CD14-positive monocyte (primary cell): ENCODE data around the gene SCUBE1. TPM values are rescaled to one million over a fixed set of nuclear protein-coding genes. Genes with fewer than 3 reads are reported as not detected.

Source experiments
- DNase-seq, 3 donors: peaks; one replicate each; pipeline ENCODE4 v3.0.0-alpha.2; 2011 to 2022
- H2AFZ ChIP-seq: 2 replicates; pipeline ENCODE4 v1.6.0; 2012; ENCODE audit warnings: mild to moderate bottlenecking, low read depth, low read length, inconsistent platforms; ENCODE audit not compliant: insufficient read depth, poor library complexity, severe bottlenecking
- H3K27ac ChIP-seq, 2 donors: 1 replicate in 1 of 2; 2 replicates in 1 of 2; pipeline ENCODE4 v1.5.1; 2012 to 2013; ENCODE audit warnings: low read length in 2 of 2, control low read depth in 1 of 2, inconsistent platforms in 1 of 2, low read depth in 1 of 2, mild to moderate bottlenecking in 1 of 2
- H3K27me3 ChIP-seq, 2 donors: one replicate each; pipeline versions ENCODE4 v1.6.0 to v1.6.1; 2011 to 2013; ENCODE audit warnings: low read length in 2 of 2; ENCODE audit not compliant: control insufficient read depth in 2 of 2, insufficient read depth in 2 of 2
- H3K36me3 ChIP-seq, 2 donors: replicated peaks in 1 of 2; 1 replicate in 1 of 2; 2 replicates in 1 of 2; pipeline versions ENCODE4 v1.5.1 to v1.6.1; 2012 to 2013; ENCODE audit warnings: low read length in 2 of 2, control low read depth in 1 of 2, inconsistent platforms in 1 of 2, mild to moderate bottlenecking in 1 of 2; ENCODE audit not compliant: insufficient read depth in 2 of 2, control insufficient read depth in 1 of 2
- H3K4me1 ChIP-seq, 2 donors: 1 replicate in 1 of 2; 2 replicates in 1 of 2; pipeline versions ENCODE4 v1.5.1 to v1.6.1; 2012 to 2013; ENCODE audit warnings: low read length in 2 of 2, control low read depth in 1 of 2, inconsistent platforms in 1 of 2, mild to moderate bottlenecking in 1 of 2, moderate library complexity in 1 of 2; ENCODE audit not compliant: insufficient read depth in 2 of 2, control insufficient read depth in 1 of 2
- H3K4me2 ChIP-seq: replicated peaks from 2 replicates; pipeline ENCODE3; 2012; ENCODE audit warnings: low read length, moderate library complexity, mild to moderate bottlenecking; ENCODE audit not compliant: poor library complexity, severe bottlenecking; ENCODE audit errors: extremely low read depth
- H3K4me3 ChIP-seq, 3 experiments: fragments of 200-600 bp in 1 of 3; sonication (generic) in 1 of 3; replicated peaks in 1 of 3; 1 replicate in 2 of 3; 2 replicates in 1 of 3; pipeline ENCODE4 v1.5.1; 2011 to 2013; ENCODE audit warnings: low read length in 3 of 3, mild to moderate bottlenecking in 3 of 3, control low read depth in 2 of 3, low read depth in 2 of 3, inconsistent platforms in 1 of 3, moderate library complexity in 1 of 3
- H3K79me2 ChIP-seq: 2 replicates; pipeline ENCODE4 v1.6.0; 2012; ENCODE audit warnings: mild to moderate bottlenecking, control low read depth, inconsistent platforms, low read length, moderate library complexity; ENCODE audit not compliant: insufficient read depth
- H3K9ac ChIP-seq: 2 replicates; pipeline ENCODE4 v1.6.0; 2017; ENCODE audit warnings: low read length, mild to moderate bottlenecking; ENCODE audit not compliant: insufficient read depth, poor library complexity, severe bottlenecking
- H3K9me3 ChIP-seq, 2 donors: replicated peaks in 1 of 2; 1 replicate in 1 of 2; 2 replicates in 1 of 2; pipeline versions ENCODE4 v1.5.1 to v1.6.1; 2012 to 2013; ENCODE audit warnings: low read length in 2 of 2, control low read depth in 1 of 2; ENCODE audit not compliant: control insufficient read depth in 1 of 2, insufficient read depth in 1 of 2
- H4K20me1 ChIP-seq: 2 replicates; pipeline ENCODE4 v1.6.0; 2012; ENCODE audit warnings: mild to moderate bottlenecking, low read length, control low read depth, moderate library complexity; ENCODE audit not compliant: insufficient read depth
- H3K27ac Mint-ChIP-seq, 7 donors: one replicate each; pipeline ENCODE4 v1.8.0; 2020; ENCODE audit warnings: mild to moderate bottlenecking in 7 of 7, mixed read lengths in 7 of 7, moderate library complexity in 6 of 7, inconsistent platforms in 2 of 7
- H3K27me3 Mint-ChIP-seq, 3 donors: one replicate each; pipeline ENCODE4 v1.8.0; 2021 to 2022; ENCODE audit warnings: low read depth in 3 of 3, mild to moderate bottlenecking in 3 of 3, mixed read lengths in 3 of 3, moderate library complexity in 3 of 3, inconsistent platforms in 1 of 3
- H3K36me3 Mint-ChIP-seq, 2 donors: one replicate each; pipeline ENCODE4 v1.8.0; 2020; ENCODE audit warnings: mixed read lengths in 2 of 2, inconsistent platforms in 1 of 2, mild to moderate bottlenecking in 1 of 2
- H3K4me1 Mint-ChIP-seq: one replicate; pipeline ENCODE4 v1.8.0; 2020; ENCODE audit warnings: mild to moderate bottlenecking, mixed read lengths
- H3K4me3 Mint-ChIP-seq, 2 donors: one replicate each; pipeline ENCODE4 v1.8.0; 2020; ENCODE audit warnings: mild to moderate bottlenecking in 2 of 2, mixed read lengths in 2 of 2, moderate library complexity in 1 of 2
- H3K9me3 Mint-ChIP-seq, 7 donors: one replicate each; pipeline ENCODE4 v1.8.0; 2020 to 2022; ENCODE audit warnings: mixed read lengths in 7 of 7, mild to moderate bottlenecking in 6 of 7, moderate library complexity in 6 of 7, inconsistent platforms in 2 of 7
- WGBS: methylation state at CpG from one replicate; pipeline ENCODE4 v1.1.5; 2013; ENCODE audit warnings: missing lambda C conversion rate; ENCODE audit not compliant: insufficient coverage; 5-methylcytosine and 5-hydroxymethylcytosine counted together
- intact Hi-C, 2 donors: fragments of 100-400 bp; cut with micrococcal nuclease; formaldehyde crosslinking; loops; one replicate each; pipeline versions ENCODE4 v1.15.0 to v1.15.1; 2023
- polyA plus RNA-seq, 3 donors: library from polyadenylated mRNA; depleted of rRNA in 1 of 3; unstranded in 2 of 3; stranded (reverse) in 1 of 3; fragments of 300-500 nt in 2 of 3; fragments of >200 nt in 1 of 3; fragmentation: Illumina TruSeq in 2 of 3; gene quantifications; 1 replicate in 2 of 3; 2 replicates in 1 of 3; pipeline ENCODE4 v1.2.3, GENCODE V29; 2012 to 2021
- TF ChIP-seq, protein P1 (sequence below): fragments of 200-600 bp; IDR thresholded peaks from one replicate; pipeline ENCODE4 v1.8.0; 2022; ENCODE audit warnings: antibody characterized with exemption, mild to moderate bottlenecking

SCUBE1 gene
- polyA plus RNA-seq, 3 donors: 0.20 to 0.32 (median 0.26) TPM

DNA sequence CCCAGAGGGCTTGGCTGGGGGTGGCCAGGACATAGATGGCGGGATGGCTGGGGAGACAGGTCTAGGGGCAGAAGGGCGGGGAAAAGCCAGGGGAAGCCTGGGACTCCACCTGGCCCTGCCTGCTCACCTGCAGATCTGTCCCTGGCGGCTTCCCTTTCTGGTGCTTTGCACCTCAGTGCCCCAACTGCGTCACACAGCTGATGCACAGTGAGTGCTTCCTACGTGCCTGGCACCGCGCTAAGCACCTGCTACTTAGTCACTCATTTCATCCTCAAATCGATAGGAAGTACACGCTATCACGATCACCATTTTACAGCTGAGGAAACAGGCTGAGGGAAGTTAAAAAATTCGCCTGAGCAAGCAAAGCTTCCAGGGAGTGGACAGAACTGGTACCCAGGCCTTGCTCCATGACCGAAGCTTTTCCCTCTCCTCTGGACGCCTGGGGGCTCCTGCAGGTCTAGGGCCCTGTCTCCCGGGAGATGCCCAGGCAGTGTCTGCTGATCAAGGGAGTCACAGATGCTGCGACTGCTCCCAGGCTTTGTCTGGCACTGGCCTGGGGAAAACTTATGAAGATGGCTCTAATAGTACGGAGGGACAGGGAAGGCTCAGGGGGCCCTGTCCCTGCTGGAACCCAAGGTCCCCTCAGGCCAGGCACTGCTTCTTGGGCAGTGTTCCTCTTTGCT lies 93.2 kb downstream of the SCUBE1 start:
- no peak overlapping the region for H3K4me2 ChIP-seq
- H3K4me1 ChIP-seq: no peaks in the 10 kb centered on the region
- no peaks in the 10 kb centered on the region for H3K36me3 Mint-ChIP-seq
- H3K27me3 Mint-ChIP-seq: peaks cover 2 to 9% (median 2%) of the 10 kb centered on the region in 3 donors
- H4K20me1 ChIP-seq: no peaks in the 10 kb centered on the region
- no peaks in the 10 kb centered on the region for H3K4me1 Mint-ChIP-seq
- no peaks in the 10 kb centered on the region for H3K36me3 ChIP-seq
- H2AFZ ChIP-seq: no peak overlapping the region
- no peak overlapping the region for H3K4me3 Mint-ChIP-seq
- 87% methylated on average over 9 of the region's 16 CpGs for WGBS
- no peak overlapping the region for H3K4me3 ChIP-seq
- DNase-seq: no peak
- intact Hi-C loops: no loop called here
- no peak overlapping the region for H3K27ac ChIP-seq
- no peak overlapping the region for H3K27ac Mint-ChIP-seq
- no peaks in the 10 kb centered on the region for H3K9me3 ChIP-seq
- H3K9ac ChIP-seq: no peak overlapping the region
- TF ChIP-seq, protein P1, sequence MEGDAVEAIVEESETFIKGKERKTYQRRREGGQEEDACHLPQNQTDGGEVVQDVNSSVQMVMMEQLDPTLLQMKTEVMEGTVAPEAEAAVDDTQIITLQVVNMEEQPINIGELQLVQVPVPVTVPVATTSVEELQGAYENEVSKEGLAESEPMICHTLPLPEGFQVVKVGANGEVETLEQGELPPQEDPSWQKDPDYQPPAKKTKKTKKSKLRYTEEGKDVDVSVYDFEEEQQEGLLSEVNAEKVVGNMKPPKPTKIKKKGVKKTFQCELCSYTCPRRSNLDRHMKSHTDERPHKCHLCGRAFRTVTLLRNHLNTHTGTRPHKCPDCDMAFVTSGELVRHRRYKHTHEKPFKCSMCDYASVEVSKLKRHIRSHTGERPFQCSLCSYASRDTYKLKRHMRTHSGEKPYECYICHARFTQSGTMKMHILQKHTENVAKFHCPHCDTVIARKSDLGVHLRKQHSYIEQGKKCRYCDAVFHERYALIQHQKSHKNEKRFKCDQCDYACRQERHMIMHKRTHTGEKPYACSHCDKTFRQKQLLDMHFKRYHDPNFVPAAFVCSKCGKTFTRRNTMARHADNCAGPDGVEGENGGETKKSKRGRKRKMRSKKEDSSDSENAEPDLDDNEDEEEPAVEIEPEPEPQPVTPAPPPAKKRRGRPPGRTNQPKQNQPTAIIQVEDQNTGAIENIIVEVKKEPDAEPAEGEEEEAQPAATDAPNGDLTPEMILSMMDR: no peak
- no peaks in the 10 kb centered on the region for H3K9me3 Mint-ChIP-seq
- no peaks in the 10 kb centered on the region for H3K79me2 ChIP-seq
- no peaks in the 10 kb centered on the region for H3K27me3 ChIP-seq

DNA sequence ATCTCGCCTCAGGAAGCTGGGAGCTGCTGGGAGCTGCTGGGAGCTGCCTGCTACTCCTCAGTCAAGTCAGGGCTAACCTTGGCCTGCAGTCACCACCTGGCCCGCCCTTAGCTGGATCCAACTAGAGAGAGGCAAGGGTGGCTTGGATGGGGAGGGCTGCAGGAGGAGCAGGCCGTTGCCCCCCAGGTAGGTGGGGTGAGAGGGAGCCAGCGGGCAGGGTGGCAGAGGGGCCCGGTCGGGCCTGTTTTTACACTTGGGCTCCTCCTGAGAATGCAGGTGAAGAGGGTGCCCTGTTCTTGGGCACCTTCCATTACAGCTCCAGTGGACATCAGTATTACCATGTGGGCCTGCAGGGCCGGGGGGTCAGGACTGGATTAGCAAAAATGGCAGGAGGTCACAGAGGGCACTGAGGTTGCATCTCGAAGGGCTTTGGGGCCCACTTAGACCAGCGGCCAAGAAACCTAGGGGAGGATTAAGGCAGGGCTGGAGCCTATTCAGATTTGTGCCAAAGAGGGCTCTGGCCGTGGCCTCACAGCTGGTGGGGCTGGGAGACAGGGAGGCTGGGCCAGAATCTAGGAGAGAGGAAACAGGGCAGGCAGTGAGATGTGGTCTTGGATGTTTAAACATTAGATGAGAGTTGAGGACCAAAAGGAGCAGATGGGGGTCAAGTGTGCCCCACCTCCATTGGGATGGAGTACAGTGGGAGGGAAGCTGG lies 95.5 kb downstream of the SCUBE1 start:
- Histone ChIP-seq H3K27ac (no peak overlapping the region), H3K4me1 (no peaks in the 10 kb centered on the region), H3K36me3 (no peaks in the 10 kb centered on the region), H3K4me3 (no peak overlapping the region), H3K79me2 (no peaks in the 10 kb centered on the region), H4K20me1 (no peaks in the 10 kb centered on the region), H3K27me3 (no peaks in the 10 kb centered on the region), H2AFZ (no peak overlapping the region), H3K9me3 (no peaks in the 10 kb centered on the region), H3K9ac (no peak overlapping the region), H3K4me2 (no peak overlapping the region)
- no peak for DNase-seq
- TF ChIP-seq, protein P1: no peak
- H3K27me3 Mint-ChIP-seq: peaks cover 2 to 9% (median 3%) of the 10 kb centered on the region in 3 donors
- H3K9me3 Mint-ChIP-seq: no peaks in the 10 kb centered on the region
- 96% methylated on average over 7 of the region's 10 CpGs for WGBS
- no peak overlapping the region for H3K4me3 Mint-ChIP-seq
- intact Hi-C loops: no loop called here
- no peaks in the 10 kb centered on the region for H3K36me3 Mint-ChIP-seq
- H3K4me1 Mint-ChIP-seq: no peaks in the 10 kb centered on the region
- no peak overlapping the region for H3K27ac Mint-ChIP-seq
